ENCODE data around the gene MAML2. TPM values are rescaled to one million over a fixed set of nuclear protein-coding genes. Genes with fewer than 3 reads are reported as not detected.

Gene MAML2
- total and polyA plus RNA-seq, 9 of the 15 experiments (the other 6 are each of a cell fraction or from before 2014, with no cell fraction given): 0.79 to 6.8 (median 4.8) TPM

DNA sequence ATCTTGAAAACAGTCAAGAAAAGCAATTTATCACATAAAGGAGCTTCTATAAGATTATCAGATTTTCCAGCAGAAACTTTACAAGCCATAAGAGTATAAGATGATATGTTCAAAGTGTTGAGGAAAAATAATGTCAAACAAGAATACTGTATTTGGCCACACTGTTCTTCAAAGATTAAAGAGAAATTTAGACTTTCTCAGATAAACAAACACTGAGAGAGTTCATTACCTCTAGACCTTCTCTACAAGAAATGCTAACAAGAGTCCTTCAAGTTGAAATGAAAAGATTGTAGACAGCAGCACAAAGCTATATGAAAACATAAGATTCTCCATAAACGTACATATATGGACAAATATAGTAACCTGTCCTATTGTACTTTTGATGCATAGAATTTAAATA, 411.1 kb downstream of the MAML2 start:
- no peak overlapping the region for H3K27ac ChIP-seq (ENCODE audit: extremely low read depth, low read depth, low read length)
- DNase-seq (ENCODE audit: extremely low read depth in 1 of 4, low spot score in 3 of 4): no peak
- no peak overlapping the region for H3K4me3 ChIP-seq
- intact Hi-C loops (cut with micrococcal nuclease): no loop called here
- in situ Hi-C loops (cut with MboI): no loop called here
- TF ChIP-seq ZNF436 (CRISPR knock-in tag; IDR thresholded peaks at IDR 0.05) (no peak), E4F1 (CRISPR knock-in tag; IDR thresholded peaks at IDR 0.05; ENCODE audit: borderline replicate concordance) (no peak), FOXJ3 (CRISPR knock-in tag; IDR thresholded peaks at IDR 0.05) (no peak), PHB (CRISPR knock-in tag; IDR thresholded peaks at IDR 0.05) (no peak), DDX20 (tag; IDR thresholded peaks at IDR 0.05; ENCODE audit: low read depth) (no peak)
- no peaks in the 10 kb centered on the region for H4K20me1 ChIP-seq (replicated peaks; ENCODE audit: control insufficient read depth, insufficient read depth, low read length)
- no peaks in the 10 kb centered on the region; a peak in 1 of 5 replicates for H3K4me1 ChIP-seq (replicated peaks in 1 of 2; ENCODE audit: control insufficient read depth in 2 of 2, insufficient read depth in 2 of 2, low read length in 2 of 2)
- WGBS (ENCODE audit: insufficient coverage, low coverage, missing lambda C conversion rate): 17% methylated on average over 1 of the region's 1 CpG
- ChIA-PET POLR2A (no interaction called here), CTCF (ENCODE audit: low intra/inter-chr PET ratio) (no interaction called here)
- H3K9me1 ChIP-seq (ENCODE audit: control insufficient read depth, insufficient read depth, low read length): no peaks in the 10 kb centered on the region
- H3K9me3 ChIP-seq (replicated peaks; ENCODE audit: control insufficient read depth, insufficient read depth, low read depth, low read length): no peaks in the 10 kb centered on the region
- FAIRE-seq: no peak
- H3K27me3 ChIP-seq (ENCODE audit: control insufficient read depth in 2 of 2, insufficient read depth in 2 of 2, low read length in 2 of 2): peaks cover 0 to 5% of the 10 kb centered on the region in 2 experiments; a peak in 1 of 5 replicates
- H3K79me2 ChIP-seq (ENCODE audit: control insufficient read depth, insufficient read depth, low read length): no peaks in the 10 kb centered on the region
- no peak for ATAC-seq
- no peak overlapping the region for H3K4me2 ChIP-seq (ENCODE audit: insufficient read depth, low read length)
- no peak overlapping the region for H2AFZ ChIP-seq (ENCODE audit: low read depth, low read length)
- no peaks in the 10 kb centered on the region for H3K36me3 ChIP-seq (ENCODE audit: control insufficient read depth, insufficient read depth, low read length)
- H3K9ac ChIP-seq (ENCODE audit: insufficient read depth in 1 of 2, low read depth in 2 of 2, low read length in 2 of 2): no peak overlapping the region
- no TSS peak for BruUV-seq (replicated peaks)

Data from K562 (cell line).